Measurements from ENCODE around the gene HCRTR1. TPM values are rescaled to one million over a fixed set of nuclear protein-coding genes. Genes with fewer than 3 reads are reported as not detected.
A peak's percentile ranks its signal among the peaks of the same experiment; 100 is the strongest.

HCRTR1 gene
- total RNA-seq, 3 donors from 2014 or later = not detected

DNA sequence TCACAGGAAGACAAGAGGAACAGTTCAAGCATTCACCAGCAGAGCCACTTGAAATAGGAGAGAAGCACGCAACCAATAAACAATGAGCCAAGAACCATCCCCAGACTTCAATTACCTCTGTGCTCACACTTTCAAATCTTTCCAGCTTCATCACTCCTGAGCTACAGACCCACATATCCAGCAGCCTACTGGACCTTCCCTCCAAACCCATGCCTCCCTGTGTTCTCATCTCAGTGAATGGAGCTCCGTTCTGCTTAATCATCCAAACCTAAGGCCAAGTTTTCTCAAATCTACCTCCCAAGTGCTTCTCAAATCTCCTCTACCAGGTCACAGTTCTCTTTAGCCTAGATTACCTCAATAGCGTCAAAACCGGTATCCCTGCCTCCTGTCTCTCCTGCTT, 23.5 kb downstream of the HCRTR1 start:
- DNase-seq (no peak), ATAC-seq (no peak)
- Histone ChIP-seq H3K36me3 (ENCODE audit: low read depth) (no peaks in the 10 kb centered on the region), H3K4me3 (no peak overlapping the region), H3K4me1 (ENCODE audit: low read depth) (peaks cover 43% of the 10 kb centered on the region), H3K9me3 (no peaks in the 10 kb centered on the region)
- TF ChIP-seq, protein P1, sequence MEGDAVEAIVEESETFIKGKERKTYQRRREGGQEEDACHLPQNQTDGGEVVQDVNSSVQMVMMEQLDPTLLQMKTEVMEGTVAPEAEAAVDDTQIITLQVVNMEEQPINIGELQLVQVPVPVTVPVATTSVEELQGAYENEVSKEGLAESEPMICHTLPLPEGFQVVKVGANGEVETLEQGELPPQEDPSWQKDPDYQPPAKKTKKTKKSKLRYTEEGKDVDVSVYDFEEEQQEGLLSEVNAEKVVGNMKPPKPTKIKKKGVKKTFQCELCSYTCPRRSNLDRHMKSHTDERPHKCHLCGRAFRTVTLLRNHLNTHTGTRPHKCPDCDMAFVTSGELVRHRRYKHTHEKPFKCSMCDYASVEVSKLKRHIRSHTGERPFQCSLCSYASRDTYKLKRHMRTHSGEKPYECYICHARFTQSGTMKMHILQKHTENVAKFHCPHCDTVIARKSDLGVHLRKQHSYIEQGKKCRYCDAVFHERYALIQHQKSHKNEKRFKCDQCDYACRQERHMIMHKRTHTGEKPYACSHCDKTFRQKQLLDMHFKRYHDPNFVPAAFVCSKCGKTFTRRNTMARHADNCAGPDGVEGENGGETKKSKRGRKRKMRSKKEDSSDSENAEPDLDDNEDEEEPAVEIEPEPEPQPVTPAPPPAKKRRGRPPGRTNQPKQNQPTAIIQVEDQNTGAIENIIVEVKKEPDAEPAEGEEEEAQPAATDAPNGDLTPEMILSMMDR (IDR thresholded peaks at IDR 0.05) = no peak
- intact Hi-C loops (cut with DNase I, micrococcal nuclease) = no loop called here

DNA sequence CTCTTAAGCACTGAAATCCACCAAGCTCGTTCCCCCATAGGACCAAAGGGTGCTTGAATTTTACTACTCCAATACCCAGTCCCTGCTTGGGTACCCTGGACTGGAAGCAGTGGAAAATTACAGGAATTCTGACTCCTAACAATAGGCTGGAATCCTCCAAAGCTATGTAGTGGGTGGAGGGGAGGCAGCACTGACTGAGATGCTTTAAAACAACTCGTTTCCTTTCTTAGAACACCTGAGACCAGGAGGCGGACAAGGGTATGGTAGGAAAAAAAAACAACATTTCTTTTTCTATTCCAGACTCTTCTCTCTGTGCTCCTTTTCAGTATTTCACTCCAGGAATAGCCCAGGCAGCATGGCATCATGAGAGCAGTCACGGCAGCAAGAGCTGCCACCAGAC, 24.9 kb downstream of the HCRTR1 start:
- TF ChIP-seq, protein P1 (IDR thresholded peaks at IDR 0.05) = no peak
- ATAC-seq (no peak), DNase-seq (no peak)
- Histone ChIP-seq H3K36me3 (ENCODE audit: low read depth) (no peaks in the 10 kb centered on the region), H3K4me1 (ENCODE audit: low read depth) (peaks cover 33% of the 10 kb centered on the region), H3K9me3 (no peaks in the 10 kb centered on the region), H3K4me3 (no peak overlapping the region)
- intact Hi-C loops (cut with DNase I, micrococcal nuclease) = no loop called here

DNA sequence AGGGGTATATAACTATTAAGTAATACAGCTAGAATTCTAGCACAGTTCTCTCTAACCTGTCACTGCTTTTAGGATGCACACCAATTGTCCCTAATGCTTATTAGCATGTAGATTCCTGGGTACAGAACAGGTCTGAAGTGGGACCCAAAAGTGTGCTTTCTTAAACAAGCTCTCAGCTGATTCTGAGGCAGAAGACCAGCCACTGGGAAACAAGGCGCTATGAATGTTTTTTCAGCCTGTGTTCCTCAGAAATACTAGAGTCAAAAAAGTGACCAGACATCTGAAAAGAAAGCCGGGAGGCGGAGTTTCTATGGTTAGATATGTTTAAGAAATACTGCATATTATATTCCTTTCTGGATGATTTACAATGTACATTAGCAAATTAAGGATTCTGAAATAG, 25.4 kb downstream of the HCRTR1 start:
- Histone ChIP-seq H3K36me3 (ENCODE audit: low read depth) (no peaks in the 10 kb centered on the region), H3K4me3 (no peak overlapping the region), H3K4me1 (ENCODE audit: low read depth) (peaks cover 28% of the 10 kb centered on the region), H3K9me3 (no peaks in the 10 kb centered on the region)
- TF ChIP-seq, protein P1 (IDR thresholded peaks at IDR 0.05) = no peak
- ATAC-seq = no peak
- DNase-seq = no peak
- intact Hi-C loops (cut with DNase I, micrococcal nuclease) = no loop called here

DNA sequence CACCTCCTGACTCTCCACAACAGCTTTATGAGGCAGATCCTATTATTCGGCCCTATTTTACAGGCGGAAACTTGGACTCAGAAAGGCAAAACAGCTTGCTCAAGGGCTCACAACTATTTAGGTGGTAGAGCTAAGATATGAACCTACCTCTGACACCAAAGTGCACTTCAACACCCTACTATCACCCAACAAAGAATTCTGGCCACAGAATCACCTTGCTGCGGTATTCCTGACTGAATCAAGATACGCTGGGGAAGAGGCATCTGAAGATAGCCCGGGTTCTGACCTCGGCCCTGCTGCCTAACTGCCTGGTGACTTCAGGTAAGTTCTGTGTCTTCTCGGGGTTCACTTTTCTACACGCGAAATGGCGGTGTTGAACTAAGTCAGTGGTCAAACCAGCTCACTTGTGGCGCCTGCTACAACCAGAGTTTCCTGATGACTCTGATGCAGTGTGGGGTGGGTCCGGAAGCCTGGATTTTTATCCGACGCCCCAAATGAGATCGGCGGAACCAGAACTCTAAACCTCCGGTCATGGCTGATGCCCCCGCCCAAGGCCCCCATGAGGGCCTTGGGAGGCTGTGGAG, 26.6 kb downstream of the HCRTR1 start:
- peak; percentile 49 for ATAC-seq
- Histone ChIP-seq H3K4me3 (peak overlapping the region; percentile 58), H3K4me1 (ENCODE audit: low read depth) (peaks cover 18% of the 10 kb centered on the region), H3K36me3 (ENCODE audit: low read depth) (no peaks in the 10 kb centered on the region), H3K9me3 (no peaks in the 10 kb centered on the region)
- TF ChIP-seq, protein P1 (IDR thresholded peaks at IDR 0.05) = no peak
- no peak for DNase-seq
- intact Hi-C loops (cut with DNase I, micrococcal nuclease) = no loop called here

DNA sequence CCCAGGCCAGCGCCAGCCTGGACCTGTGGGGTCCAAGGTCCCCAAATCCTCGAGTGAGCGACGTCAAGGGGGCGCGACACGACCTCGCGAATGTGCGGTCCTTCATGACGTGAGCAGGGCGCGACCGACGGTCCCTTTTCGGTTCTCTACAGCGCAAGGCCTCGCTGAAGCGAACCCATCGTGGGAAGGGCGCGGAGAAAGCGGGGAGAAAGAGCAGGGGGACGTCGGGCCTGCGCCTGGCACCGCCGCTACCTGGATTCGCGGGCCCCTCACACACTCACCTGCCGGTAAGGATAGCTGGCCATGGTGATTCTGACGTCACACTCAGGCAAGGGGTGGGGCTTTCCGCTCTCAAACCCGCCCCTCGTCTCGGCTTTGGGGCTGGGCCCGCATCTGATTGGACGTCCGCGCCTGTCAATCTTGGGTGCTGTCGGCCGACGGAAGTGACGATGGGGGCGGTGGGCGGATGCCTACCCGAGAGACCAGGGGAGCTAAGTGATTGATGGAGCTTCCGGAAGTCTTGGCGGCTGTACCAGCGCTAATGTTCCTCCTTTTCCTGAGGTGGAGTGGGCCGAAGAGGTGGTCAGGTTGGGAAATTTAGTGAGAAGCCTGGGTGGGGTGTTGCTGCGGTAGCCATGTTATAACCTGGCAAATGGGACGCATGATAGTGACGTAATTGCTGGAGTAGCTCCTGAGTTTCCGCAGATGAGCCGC, 27.2 kb downstream of the HCRTR1 start, which contains the start of gene PEF1:
Gene PEF1, minus strand, starts transcription at position 317 of the 714 bp plus-strand sequence. Its CDS starts 12 bp downstream, at position 305.
- peak; percentile 97 for ATAC-seq
- intact Hi-C loops (cut with DNase I, micrococcal nuclease) = no loop called here
- peak; percentile 99 to 100 (median 100) for DNase-seq
- H3K9me3 ChIP-seq = no peaks in the 10 kb centered on the region
- H3K4me3 ChIP-seq = peak within 1 kb of the TSS; percentile 58
- no peaks in the 10 kb centered on the region for H3K36me3 ChIP-seq (ENCODE audit: low read depth)
- H3K4me1 ChIP-seq (ENCODE audit: low read depth) = peaks cover 12% of the 10 kb centered on the region
- TF ChIP-seq, protein P1 (IDR thresholded peaks at IDR 0.05) = no peak
